Esophagus squamous epithelium (tissue), 5 donors: Measurements from ENCODE around the gene SRC. TPM values are rescaled to one million over a fixed set of nuclear protein-coding genes. Genes with fewer than 3 reads are reported as not detected.

Experiments used
- DNase-seq: peaks from one replicate; lab custom pipeline; 2025; lab: John Stamatoyannopoulos, UW
- H3K27ac ChIP-seq, 4 donors: fragments of 200-600 bp; sonication (generic); one replicate each; pipeline ENCODE4 v1.5.1; 2016 to 2019; ENCODE audit warnings: mild to moderate bottlenecking in 1 of 4
- H3K27me3 ChIP-seq, 4 donors: fragments of 200-600 bp; sonication (generic); 1 replicate in 3 of 4; 2 replicates in 1 of 4; pipeline versions ENCODE4 v1.5.1 to v1.6.0; 2017 to 2021; ENCODE audit warnings: antibody characterized with exemption in 1 of 4
- H3K36me3 ChIP-seq, 3 donors: fragments of 200-600 bp; sonication (generic); one replicate each; pipeline ENCODE4 v1.5.1; 2016 to 2019
- H3K4me1 ChIP-seq, 3 donors: fragments of 200-600 bp; sonication (generic); one replicate each; pipeline ENCODE4 v1.5.1; 2017 to 2019
- H3K4me3 ChIP-seq, 4 donors: fragments of 200-600 bp; sonication (generic); 1 replicate in 3 of 4; 2 replicates in 1 of 4; pipeline ENCODE4 v1.5.1; 2016 to 2019; ENCODE audit warnings: mild to moderate bottlenecking in 2 of 4, moderate library complexity in 1 of 4
- H3K9me3 ChIP-seq, 3 donors: fragments of 200-600 bp; sonication (generic); one replicate each; pipeline ENCODE4 v1.5.1; 2016 to 2019
- CTCF ChIP-seq, 6 experiments: fragments of 450-650 bp in 4 of 6; fragments of 200-600 bp in 2 of 6; sonication (generic) in 2 of 6; IDR thresholded peaks; one replicate each; pipeline ENCODE4 v1.5.1; 2016 to 2019; ENCODE audit warnings: antibody characterized with exemption in 6 of 6, mild to moderate bottlenecking in 4 of 6, moderate library complexity in 4 of 6
- POLR2A ChIP-seq, 4 donors: fragments of 450-650 bp; IDR thresholded peaks; one replicate each; pipeline ENCODE4 v1.6.1; 2017; ENCODE audit warnings: antibody characterized with exemption in 4 of 4, mild to moderate bottlenecking in 4 of 4, moderate library complexity in 3 of 4
- WGBS, 2 donors: methylation state at CpG; one replicate each; pipeline ENCODE4 v1.1.5; 2018; 5-methylcytosine and 5-hydroxymethylcytosine counted together
- intact Hi-C: fragments of 100-400 bp; cut with DNase I; formaldehyde crosslinking; loops from one replicate; pipeline ENCODE4 v1.15.0; 2022
- total RNA-seq, 4 donors: library from RNA; depleted of rRNA; stranded (reverse); fragments of >200 nt; gene quantifications; one replicate each; pipeline ENCODE4 v1.1.0, GENCODE V29; 2016
- donor health status: DM: yes; HTN: yes; CAD: no.

The SRC gene
- total RNA-seq, 4 donors from 2014 or later, result 32.4 to 46.5 (median 39.0) TPM

GRCh38 chr20:37392441-37393195 lies 46.7 kb downstream of the SRC start:
- Histone ChIP-seq H3K36me3 (peaks cover under 1 to 100% (median 9%) of the 10 kb centered on the region in 3 donors), H3K4me3 (no peak overlapping the region), H3K27ac (peak overlapping the region in 1 of 4 donors; percentile 3), H3K9me3 (no peaks in the 10 kb centered on the region), H3K27me3 (no peaks in the 10 kb centered on the region), H3K4me1 (peaks cover 0 to 36% (median 5%) of the 10 kb centered on the region in 3 donors)
- intact Hi-C loops, result no loop called here
- TF ChIP-seq CTCF (IDR thresholded peaks at IDR 0.05) (peak in 3 of 6 experiments; percentile 6 to 36 (median 13)), POLR2A (IDR thresholded peaks at IDR 0.05) (no peak)
- DNase-seq, result no peak
- WGBS, 2 donors, result 91 to 92% methylated on average over 15 to 16 of the region's 16 CpGs

GRCh38 chr20:37393196-37393862 lies 47.4 kb downstream of the SRC start:
- DNase-seq, result no peak
- Histone ChIP-seq H3K36me3 (peaks cover 8 to 100% (median 11%) of the 10 kb centered on the region in 3 donors), H3K27me3 (no peaks in the 10 kb centered on the region), H3K4me1 (peaks cover 0 to 36% (median 5%) of the 10 kb centered on the region in 3 donors), H3K4me3 (no peak overlapping the region), H3K9me3 (no peaks in the 10 kb centered on the region), H3K27ac (peak overlapping the region in 1 of 4 donors; percentile 3)
- TF ChIP-seq CTCF (IDR thresholded peaks at IDR 0.05), result no peak
- TF ChIP-seq POLR2A (IDR thresholded peaks at IDR 0.05), result no peak
- 73 to 79% methylated on average over 4 to 8 of the region's 11 CpGs for WGBS, 2 donors
- intact Hi-C loops, result no loop called here

GRCh38 chr20:37393863-37394542 lies 48.1 kb downstream of the SRC start:
- 88 to 95% methylated on average over 12 to 13 of the region's 22 CpGs for WGBS, 2 donors
- Histone ChIP-seq H3K4me1 (peaks cover 0 to 36% (median 5%) of the 10 kb centered on the region in 3 donors), H3K27ac (no peak overlapping the region), H3K36me3 (peaks cover 11 to 100% (median 17%) of the 10 kb centered on the region in 3 donors), H3K27me3 (no peaks in the 10 kb centered on the region), H3K9me3 (no peaks in the 10 kb centered on the region), H3K4me3 (no peak overlapping the region)
- intact Hi-C loops, result no loop called here
- DNase-seq, result no peak
- TF ChIP-seq POLR2A (IDR thresholded peaks at IDR 0.05) (no peak), CTCF (IDR thresholded peaks at IDR 0.05) (no peak)

GRCh38 chr20:37394543-37395409 lies 48.8 kb downstream of the SRC start:
- peaks cover 11 to 100% (median 18%) of the 10 kb centered on the region in 3 donors for H3K36me3 ChIP-seq
- H3K4me3 ChIP-seq, result no peak overlapping the region
- no peak for DNase-seq
- peaks cover 0 to 36% (median 5%) of the 10 kb centered on the region in 3 donors for H3K4me1 ChIP-seq
- 69 to 72% methylated on average over 5 to 9 of the region's 19 CpGs for WGBS, 2 donors
- H3K9me3 ChIP-seq, result no peaks in the 10 kb centered on the region
- TF ChIP-seq CTCF (IDR thresholded peaks at IDR 0.05), result no peak
- no peak overlapping the region for H3K27ac ChIP-seq
- intact Hi-C loops, result no loop called here
- H3K27me3 ChIP-seq, result no peaks in the 10 kb centered on the region
